BLaER1 (cell line): ENCODE data around the gene DNAH2.

Source experiments
- H3K27ac ChIP-seq: shearing (Covaris generic); formaldehyde crosslinking; 2 replicates; pipeline ENCODE4 v1.8.1; 2022
- H3K27me3 ChIP-seq: shearing (Covaris generic); formaldehyde crosslinking; 2 replicates; pipeline ENCODE4 v1.8.1; 2022
- H3K36me3 ChIP-seq: shearing (Covaris generic); formaldehyde crosslinking; 2 replicates; pipeline ENCODE4 v1.8.1; 2022
- H3K4me1 ChIP-seq: shearing (Covaris generic); formaldehyde crosslinking; 2 replicates; pipeline ENCODE4 v1.8.1; 2022
- H3K4me2 ChIP-seq: shearing (Covaris generic); formaldehyde crosslinking; 2 replicates; pipeline ENCODE4 v1.8.1; 2022
- H3K4me3 ChIP-seq: shearing (Covaris generic); formaldehyde crosslinking; 2 replicates; pipeline ENCODE4 v1.8.1; 2022
- H3K9ac ChIP-seq: shearing (Covaris generic); formaldehyde crosslinking; 2 replicates; pipeline ENCODE4 v1.8.1; 2022
- H3K9me3 ChIP-seq: shearing (Covaris generic); formaldehyde crosslinking; 2 replicates; pipeline ENCODE4 v1.8.1; 2022
- H4K20me1 ChIP-seq: shearing (Covaris generic); formaldehyde crosslinking; 2 replicates; pipeline ENCODE4 v1.8.1; 2022
- Cebpa-rat ChIP-seq: shearing (Covaris generic); IDR thresholded peaks from 2 replicates; pipeline ENCODE4 v1.8.1; 2022

The DNAH2 gene

GRCh38 chr17:7846765-7847661, 129.5 kb downstream of the DNAH2 start:
- Histone ChIP-seq H4K20me1 (peaks cover 91% of the 10 kb centered on the region), H3K36me3 (peaks cover 67% of the 10 kb centered on the region), H3K4me2 (no peak overlapping the region), H3K27ac (no peak overlapping the region), H3K27me3 (no peaks in the 10 kb centered on the region), H3K4me1 (peaks cover 24% of the 10 kb centered on the region), H3K4me3 (no peak overlapping the region), H3K9ac (no peak overlapping the region), H3K9me3 (no peaks in the 10 kb centered on the region)
- no peak for TF ChIP-seq Cebpa-rat

- Histone ChIP-seq H3K27me3 (no peaks in the 10 kb centered on the region), H3K9ac (no peak overlapping the region), H3K9me3 (no peaks in the 10 kb centered on the region), H3K4me1 (peaks cover 30% of the 10 kb centered on the region), H3K36me3 (peaks cover 79% of the 10 kb centered on the region), H3K27ac (no peak overlapping the region), H4K20me1 (peaks cover 92% of the 10 kb centered on the region), H3K4me3 (no peak overlapping the region), H3K4me2 (no peak overlapping the region)
- no peak for TF ChIP-seq Cebpa-rat
These were observed 130.6 kb downstream of the DNAH2 start for GRCh38 chr17:7848131-7848579.

DNA sequence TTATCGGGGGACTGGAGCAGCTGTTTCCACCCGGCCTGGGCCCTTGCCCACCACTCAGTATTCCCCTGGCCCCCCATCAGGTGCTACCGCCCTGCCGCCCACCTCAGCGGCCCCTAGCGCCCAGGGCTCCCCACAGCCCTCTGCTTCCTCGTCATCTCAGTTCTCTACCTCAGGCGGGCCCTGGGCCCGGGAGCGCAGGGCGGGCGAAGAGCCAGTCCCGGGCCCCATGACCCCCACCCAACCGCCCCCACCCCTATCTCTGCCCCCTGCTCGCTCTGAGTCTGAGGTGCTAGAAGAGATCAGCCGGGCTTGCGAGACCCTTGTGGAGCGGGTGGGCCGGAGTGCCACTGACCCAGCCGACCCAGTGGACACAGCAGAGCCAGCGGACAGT, 131.2 kb downstream of the DNAH2 start:
- H3K4me2 ChIP-seq, result no peak overlapping the region
- no peak overlapping the region for H3K4me3 ChIP-seq
- H3K27me3 ChIP-seq, result no peaks in the 10 kb centered on the region
- H4K20me1 ChIP-seq, result peaks cover 92% of the 10 kb centered on the region
- H3K9me3 ChIP-seq, result no peaks in the 10 kb centered on the region
- no peak overlapping the region for H3K27ac ChIP-seq
- peaks cover 30% of the 10 kb centered on the region for H3K4me1 ChIP-seq
- H3K36me3 ChIP-seq, result peaks cover 84% of the 10 kb centered on the region
- no peak overlapping the region for H3K9ac ChIP-seq
- no peak for TF ChIP-seq Cebpa-rat

GRCh38 chr17:7849130-7849750, 131.7 kb downstream of the DNAH2 start:
- H3K27me3 ChIP-seq, result no peaks in the 10 kb centered on the region
- 0 out of 2 replicates have a peak overlapping the region, but pooled peaks have one; percentile 24 for H3K9ac ChIP-seq
- H3K36me3 ChIP-seq, result peaks cover 90% of the 10 kb centered on the region
- H3K9me3 ChIP-seq, result no peaks in the 10 kb centered on the region
- TF ChIP-seq Cebpa-rat, result no peak
- no peak overlapping the region for H3K4me2 ChIP-seq
- peaks cover 88% of the 10 kb centered on the region for H4K20me1 ChIP-seq
- peaks cover 30% of the 10 kb centered on the region for H3K4me1 ChIP-seq
- no peak overlapping the region for H3K4me3 ChIP-seq
- H3K27ac ChIP-seq, result no peak overlapping the region

DNA sequence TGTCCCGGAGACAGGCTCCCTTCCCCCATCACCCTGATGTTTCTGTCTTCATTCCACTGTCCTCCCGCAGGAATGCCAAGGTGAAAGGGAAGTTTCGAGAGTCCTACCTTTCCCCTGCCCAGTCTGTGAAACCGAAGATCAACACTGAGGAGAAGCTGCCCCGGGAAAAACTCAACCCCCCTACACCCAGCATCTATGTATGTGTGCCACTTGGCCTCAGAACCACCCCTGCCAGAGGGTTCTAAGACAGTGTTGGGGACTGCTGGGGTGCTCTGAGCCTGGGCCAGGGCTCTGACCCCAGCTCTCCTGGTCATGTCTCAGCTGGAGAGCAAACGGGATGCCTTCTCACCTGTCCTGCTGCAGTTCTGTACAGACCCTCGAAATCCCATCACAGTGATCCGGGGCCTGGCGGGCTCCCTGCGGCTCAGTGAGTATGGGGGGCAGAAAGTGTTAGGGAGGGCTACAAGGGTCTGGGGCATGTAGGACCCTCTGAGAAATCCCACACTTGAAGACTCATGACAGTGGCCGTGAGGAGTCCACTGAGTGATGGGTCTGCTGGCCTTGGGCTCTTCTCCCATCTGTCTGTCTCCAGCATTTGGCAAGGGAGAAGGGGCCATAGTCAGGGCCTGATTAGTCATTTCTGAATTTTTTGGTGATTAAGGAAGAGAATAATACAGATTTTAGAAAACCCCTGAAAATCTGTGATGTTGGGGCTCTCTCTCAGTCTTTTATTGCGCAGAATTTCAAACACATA, 132.4 kb downstream of the DNAH2 start:
- H3K4me1 ChIP-seq, result peaks cover 29% of the 10 kb centered on the region
- H3K4me3 ChIP-seq, result no peak overlapping the region
- peaks cover 81% of the 10 kb centered on the region for H4K20me1 ChIP-seq
- peaks cover 95% of the 10 kb centered on the region for H3K36me3 ChIP-seq
- no peak overlapping the region for H3K4me2 ChIP-seq
- no peaks in the 10 kb centered on the region for H3K9me3 ChIP-seq
- no peak for TF ChIP-seq Cebpa-rat
- no peaks in the 10 kb centered on the region for H3K27me3 ChIP-seq
- no peak overlapping the region for H3K27ac ChIP-seq
- no peak overlapping the region for H3K9ac ChIP-seq

- TF ChIP-seq Cebpa-rat, result no peak
- Histone ChIP-seq H4K20me1 (peaks cover 79% of the 10 kb centered on the region), H3K9ac (0 out of 2 replicates have a peak overlapping the region, but pooled peaks have one; percentile 29), H3K4me3 (peak overlapping the region; percentile 60), H3K27me3 (no peaks in the 10 kb centered on the region), H3K36me3 (peaks cover 92% of the 10 kb centered on the region), H3K9me3 (no peaks in the 10 kb centered on the region), H3K4me1 (peaks cover 31% of the 10 kb centered on the region), H3K27ac (no peak overlapping the region), H3K4me2 (peak overlapping the region; percentile 87)
These were observed 133.3 kb downstream of the DNAH2 start for GRCh38 chr17:7850701-7851437.

GRCh38 chr17:7851438-7852261, 134.1 kb downstream of the DNAH2 start:
- peak overlapping the region; percentile 60 for H3K4me3 ChIP-seq
- H3K36me3 ChIP-seq, result peaks cover 84% of the 10 kb centered on the region
- no peaks in the 10 kb centered on the region for H3K9me3 ChIP-seq
- TF ChIP-seq Cebpa-rat, result no peak
- H3K9ac ChIP-seq, result 0 out of 2 replicates have a peak overlapping the region, but pooled peaks have one; percentile 29
- peaks cover 71% of the 10 kb centered on the region for H4K20me1 ChIP-seq
- H3K4me1 ChIP-seq, result peaks cover 37% of the 10 kb centered on the region
- peak overlapping the region; percentile 87 for H3K4me2 ChIP-seq
- H3K27me3 ChIP-seq, result no peaks in the 10 kb centered on the region
- H3K27ac ChIP-seq, result no peak overlapping the region

DNA sequence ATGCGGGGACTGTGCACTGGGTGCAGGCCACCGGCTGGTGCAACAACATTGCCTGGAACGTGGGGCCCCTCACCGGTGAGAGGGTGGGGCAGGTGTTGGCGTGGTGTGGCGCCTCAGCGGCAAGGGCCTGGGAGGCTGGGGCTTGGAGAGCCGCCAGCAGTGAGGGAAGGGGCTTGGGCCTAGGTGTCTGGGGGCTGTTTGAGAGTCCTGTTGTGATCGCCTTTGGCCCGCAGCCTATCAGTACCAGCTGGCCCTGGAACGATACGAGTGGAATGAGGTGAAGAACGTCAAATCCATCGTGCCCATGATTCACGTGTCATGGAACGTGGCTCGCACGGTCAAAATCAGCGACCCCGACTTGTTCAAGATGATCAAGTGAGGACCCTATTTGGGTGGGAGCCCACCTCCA, 134.7 kb downstream of the DNAH2 start:
- H3K36me3 ChIP-seq, result peaks cover 78% of the 10 kb centered on the region
- H3K27ac ChIP-seq, result no peak overlapping the region
- H3K4me2 ChIP-seq, result peak overlapping the region; percentile 87
- H3K9ac ChIP-seq, result no peak overlapping the region
- TF ChIP-seq Cebpa-rat, result no peak
- H3K9me3 ChIP-seq, result no peaks in the 10 kb centered on the region
- H3K27me3 ChIP-seq, result no peaks in the 10 kb centered on the region
- peaks cover 37% of the 10 kb centered on the region for H3K4me1 ChIP-seq
- peaks cover 65% of the 10 kb centered on the region for H4K20me1 ChIP-seq
- no peak overlapping the region for H3K4me3 ChIP-seq
